Choroid plexus epithelial cell (primary cell): ENCODE results near the gene IRF2BP1.

Experiments used
- DNase-seq: peaks from one replicate; pipeline ENCODE4 v3.0.0-alpha.2; 2010; ENCODE audit warnings: low read depth
- H3K4me3 ChIP-seq: 2 replicates; pipeline ENCODE4 v1.5.1; 2011; ENCODE audit warnings: low read depth, mild to moderate bottlenecking, control low read depth, low read length, moderate library complexity
- TF ChIP-seq, protein P1 (sequence below): conservative IDR thresholded peaks from 2 replicates; pipeline ENCODE4 v1.5.1; 2011; ENCODE audit warnings: low read depth, mild to moderate bottlenecking, control low read depth, inconsistent platforms, low read length, moderate library complexity

The IRF2BP1 gene

DNA sequence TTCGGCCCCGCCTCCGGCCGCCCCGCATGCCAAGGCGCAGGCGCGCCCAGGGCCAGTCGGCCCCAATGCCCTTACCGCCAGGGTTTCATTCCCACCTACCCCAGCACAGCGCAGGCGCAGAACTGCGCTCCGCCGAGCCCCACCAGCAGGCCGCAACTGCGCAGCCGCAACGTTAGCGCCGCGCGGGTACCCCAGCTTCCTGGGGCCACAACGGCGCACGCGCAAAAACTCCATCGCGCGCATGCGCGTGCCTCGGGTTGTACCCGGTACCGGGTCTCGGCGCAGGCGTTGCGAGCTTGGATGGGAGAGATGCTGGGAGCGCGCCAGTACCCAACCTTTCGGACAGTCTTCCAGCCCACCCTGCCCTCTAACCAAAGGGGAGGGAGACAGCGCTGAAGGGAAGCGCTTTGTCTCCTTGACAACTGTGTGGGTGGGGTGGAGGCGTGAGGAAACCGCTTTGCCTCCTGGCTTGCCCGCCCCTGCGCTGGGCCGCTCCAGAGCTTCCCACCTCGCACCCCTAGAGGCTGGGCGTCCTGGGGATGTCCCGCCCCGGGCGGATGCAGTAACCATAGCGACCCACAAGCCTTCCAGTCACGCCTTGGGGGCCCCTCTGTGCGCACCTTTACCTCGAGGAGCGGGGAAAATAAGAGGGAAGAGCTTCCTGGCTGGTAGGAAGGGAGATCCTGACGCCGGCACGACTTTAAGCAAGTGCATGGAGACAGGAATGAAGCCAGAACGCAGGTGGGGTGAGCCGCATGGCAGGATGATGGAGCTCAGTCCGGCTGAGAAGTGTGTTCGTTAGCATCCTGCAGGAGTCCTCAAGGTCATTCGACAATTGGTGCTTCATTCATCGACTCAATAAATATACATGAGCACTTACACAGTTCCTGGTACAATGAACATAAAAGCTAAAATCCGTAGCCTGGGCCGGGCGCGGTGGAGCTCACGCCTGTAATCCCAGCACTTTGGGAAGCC lies 17.0 kb upstream of the IRF2BP1 start:
- TF ChIP-seq, protein P1, sequence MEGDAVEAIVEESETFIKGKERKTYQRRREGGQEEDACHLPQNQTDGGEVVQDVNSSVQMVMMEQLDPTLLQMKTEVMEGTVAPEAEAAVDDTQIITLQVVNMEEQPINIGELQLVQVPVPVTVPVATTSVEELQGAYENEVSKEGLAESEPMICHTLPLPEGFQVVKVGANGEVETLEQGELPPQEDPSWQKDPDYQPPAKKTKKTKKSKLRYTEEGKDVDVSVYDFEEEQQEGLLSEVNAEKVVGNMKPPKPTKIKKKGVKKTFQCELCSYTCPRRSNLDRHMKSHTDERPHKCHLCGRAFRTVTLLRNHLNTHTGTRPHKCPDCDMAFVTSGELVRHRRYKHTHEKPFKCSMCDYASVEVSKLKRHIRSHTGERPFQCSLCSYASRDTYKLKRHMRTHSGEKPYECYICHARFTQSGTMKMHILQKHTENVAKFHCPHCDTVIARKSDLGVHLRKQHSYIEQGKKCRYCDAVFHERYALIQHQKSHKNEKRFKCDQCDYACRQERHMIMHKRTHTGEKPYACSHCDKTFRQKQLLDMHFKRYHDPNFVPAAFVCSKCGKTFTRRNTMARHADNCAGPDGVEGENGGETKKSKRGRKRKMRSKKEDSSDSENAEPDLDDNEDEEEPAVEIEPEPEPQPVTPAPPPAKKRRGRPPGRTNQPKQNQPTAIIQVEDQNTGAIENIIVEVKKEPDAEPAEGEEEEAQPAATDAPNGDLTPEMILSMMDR = no peak
- peak; percentile 98 for DNase-seq
- H3K4me3 ChIP-seq = peak overlapping the region; percentile 80

DNA sequence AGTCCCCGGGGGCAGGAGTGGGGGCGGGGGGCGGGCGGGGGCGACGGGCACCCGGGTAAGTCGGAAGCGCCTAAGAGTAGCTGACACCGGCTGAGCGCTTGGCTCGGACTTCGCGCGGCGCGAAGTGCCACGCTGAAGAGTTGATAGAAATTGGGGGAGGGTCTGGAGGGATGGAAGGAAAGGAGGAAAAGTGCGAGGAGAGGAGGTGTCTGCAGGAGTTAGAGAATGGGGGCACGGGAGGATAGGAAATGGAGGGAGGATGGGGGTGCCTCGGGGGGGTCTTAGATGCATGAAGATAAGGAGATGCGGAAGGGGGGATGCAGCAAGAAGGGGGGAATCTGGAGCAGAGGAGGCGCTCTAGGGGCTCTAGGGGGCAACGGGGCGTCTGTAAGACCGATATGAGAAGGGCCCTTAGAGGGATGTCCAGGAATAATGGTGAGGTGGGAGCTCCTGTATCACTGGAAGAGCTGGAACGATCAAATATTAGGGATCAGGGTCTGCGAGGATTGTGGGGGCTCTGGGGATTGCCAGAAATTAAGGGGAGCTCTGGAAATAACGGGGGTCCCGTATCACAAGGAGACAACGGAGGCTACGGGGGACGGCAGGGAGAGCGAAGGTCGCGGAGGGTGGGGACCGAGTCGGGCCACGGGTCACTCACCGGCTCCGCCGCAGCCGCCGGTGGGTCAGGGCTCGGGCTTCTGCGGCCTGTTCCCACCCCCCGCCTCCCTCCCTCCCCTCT lies 16.1 kb upstream of the IRF2BP1 start, which contains the start of gene MYPOP:
Gene MYPOP (minus strand): TSS at position 702 of the 739 bp plus-strand sequence. CDS start 840 bp downstream, outside the sequence.
- DNase-seq = no peak
- TF ChIP-seq, protein P1 = peak; percentile 7
- peak within 1 kb of the TSS; percentile 80 for H3K4me3 ChIP-seq

DNA sequence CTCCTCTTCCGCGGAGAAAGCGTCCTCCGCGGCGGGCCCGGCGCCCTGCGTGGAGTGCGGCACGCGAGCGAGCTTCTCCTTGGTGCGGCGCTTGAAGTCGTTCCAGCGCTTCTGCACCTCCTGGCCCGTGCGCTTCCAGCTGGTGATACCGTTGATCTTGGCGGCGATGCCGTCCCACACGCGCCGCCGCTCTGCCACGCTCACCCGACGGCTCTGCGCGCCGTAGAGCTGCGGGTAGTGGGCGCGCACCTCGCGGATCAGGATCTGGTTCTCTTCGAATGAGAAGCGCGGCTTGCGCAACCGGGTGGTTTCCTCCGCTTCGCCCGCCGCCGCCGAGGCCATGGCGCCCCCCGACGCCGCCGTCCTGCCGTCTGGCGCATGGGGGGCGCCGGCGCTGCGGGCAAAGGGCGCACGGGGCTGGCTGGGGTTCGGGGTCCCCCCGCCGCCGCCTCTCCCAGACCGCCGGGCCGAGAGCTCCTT lies 15.5 kb upstream of the IRF2BP1 start:
- TF ChIP-seq, protein P1 = no peak
- peak overlapping the region; percentile 80 for H3K4me3 ChIP-seq
- DNase-seq = peak; percentile 57

DNA sequence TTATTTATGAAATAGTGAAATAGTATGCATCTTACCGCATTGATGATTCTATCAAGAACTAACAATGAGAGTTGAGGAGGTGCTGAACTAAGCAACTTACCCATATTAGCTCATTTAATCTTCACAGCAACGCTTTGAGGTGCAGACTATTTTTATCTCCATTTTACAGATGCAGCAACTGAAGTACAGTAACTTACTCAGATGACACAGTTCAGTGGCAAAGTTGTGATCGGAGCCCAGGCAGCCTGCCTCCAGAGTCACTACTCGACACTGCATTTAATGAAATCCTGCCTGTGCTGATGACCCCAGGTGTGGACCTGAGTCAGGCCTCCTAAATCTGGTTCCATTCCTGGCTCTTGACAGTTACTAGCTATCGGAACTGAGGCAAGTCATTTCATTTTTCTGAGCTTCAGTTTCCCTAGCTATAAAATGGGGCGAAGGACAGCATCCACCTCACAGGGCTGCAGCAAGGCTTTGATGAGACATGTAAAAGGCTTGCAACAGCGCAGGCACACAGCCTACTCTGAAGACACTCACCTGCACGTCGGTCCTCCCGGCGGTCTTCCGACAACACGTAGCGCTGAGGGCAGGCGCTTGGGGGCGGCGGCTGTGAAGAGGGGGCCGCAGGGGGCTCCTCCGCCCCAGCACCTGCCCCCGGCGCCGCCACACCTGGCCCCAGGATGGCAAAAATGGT lies 14.9 kb upstream of the IRF2BP1 start:
- DNase-seq = no peak
- H3K4me3 ChIP-seq = peak overlapping the region; percentile 80

DNA sequence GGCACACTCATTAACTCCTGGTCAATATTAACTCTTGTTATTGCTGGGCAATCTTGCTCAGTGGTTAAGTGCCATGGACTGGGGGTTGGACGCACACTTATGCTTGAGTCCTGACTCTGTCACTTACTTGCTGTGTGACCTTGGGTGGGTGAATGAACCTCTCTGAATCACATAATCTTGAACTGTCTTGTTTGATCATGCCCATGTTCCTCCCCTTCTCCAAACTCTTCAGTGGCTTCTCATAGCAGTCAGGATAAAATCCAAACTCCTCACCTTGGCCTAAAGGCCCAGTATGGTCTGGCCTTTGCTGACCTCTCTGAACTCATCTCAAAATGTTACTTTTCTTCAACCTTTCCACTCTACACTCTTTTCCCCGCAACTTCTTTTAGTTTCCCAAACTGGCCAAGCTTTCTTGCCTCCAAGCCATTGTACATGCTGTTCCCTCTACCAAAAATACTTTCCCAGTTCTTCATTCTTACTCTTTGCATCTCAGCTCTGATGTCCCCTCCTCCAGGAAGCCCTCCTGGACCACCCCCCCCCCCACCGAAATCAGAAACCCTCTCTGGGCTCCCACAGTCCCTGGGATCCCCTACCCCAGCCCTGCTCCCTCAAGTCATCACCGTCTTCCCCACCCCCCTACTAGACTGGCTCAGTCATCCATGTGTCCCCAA lies 14.1 kb upstream of the IRF2BP1 start:
- DNase-seq = no peak
- no peak overlapping the region for H3K4me3 ChIP-seq
- TF ChIP-seq, protein P1 = no peak

More for the DNA sequence above, 14.9 kb upstream of the IRF2BP1 start:
- TF ChIP-seq, protein P1 = no peak

DNA sequence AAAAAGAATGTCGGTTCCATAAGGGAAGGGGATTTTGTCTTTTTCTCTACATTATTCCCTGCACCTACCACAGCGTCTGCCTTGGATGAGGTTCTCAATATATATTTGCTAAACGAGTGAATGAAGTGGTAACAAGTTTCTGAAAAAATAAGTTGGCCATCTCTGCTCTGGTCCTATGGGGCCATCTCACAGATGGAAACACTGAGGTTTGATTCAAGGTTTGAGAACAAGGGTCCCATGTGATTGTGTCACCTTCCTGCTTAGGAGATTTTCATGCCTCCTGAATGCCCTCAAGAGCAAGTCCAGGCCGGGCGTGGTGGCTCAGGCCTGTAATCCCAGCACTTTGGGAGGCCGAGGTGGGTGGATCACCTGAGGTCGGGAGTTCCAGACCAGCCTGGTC lies 13.3 kb upstream of the IRF2BP1 start:
- DNase-seq = no peak
- TF ChIP-seq, protein P1 = no peak
- no peak overlapping the region for H3K4me3 ChIP-seq
